SHP77 (cell line): Measurements from ENCODE around the gene CAMK4.
A peak's percentile ranks its signal among the peaks of the same experiment; 100 is the strongest.

ENCODE experiments used
- DNase-seq, 2 experiments: peaks; one replicate each; lab custom pipeline; 2025; lab: John Stamatoyannopoulos, UW

CAMK4 gene

GRCh38 chr5:111229221-111229835 is 5.1 kb downstream of the CAMK4 start:
- DNase-seq: no peak

GRCh38 chr5:111229871-111230810 is 6.0 kb downstream of the CAMK4 start:
- no peak for DNase-seq

GRCh38 chr5:111231119-111231518 is 6.9 kb downstream of the CAMK4 start:
- no peak for DNase-seq

GRCh38 chr5:111232311-111233051 is 8.3 kb downstream of the CAMK4 start:
- no peak for DNase-seq

GRCh38 chr5:111233052-111233374 is 8.8 kb downstream of the CAMK4 start:
- DNase-seq: no peak

GRCh38 chr5:111234125-111234524 is 9.9 kb downstream of the CAMK4 start:
- DNase-seq: no peak

GRCh38 chr5:111235635-111236034 is 11.5 kb downstream of the CAMK4 start:
- DNase-seq: no peak

GRCh38 chr5:111236348-111236747 is 12.2 kb downstream of the CAMK4 start:
- DNase-seq: no peak

GRCh38 chr5:111236995-111237394 is 12.8 kb downstream of the CAMK4 start:
- no peak for DNase-seq

GRCh38 chr5:111237470-111237869 is 13.3 kb downstream of the CAMK4 start:
- DNase-seq: no peak

GRCh38 chr5:111238431-111239225 is 14.4 kb downstream of the CAMK4 start:
- no peak for DNase-seq

- no peak for DNase-seq
Measured at GRCh38 chr5:111241696-111242095, 17.5 kb downstream of the CAMK4 start.

GRCh38 chr5:111242606-111243005 is 18.4 kb downstream of the CAMK4 start:
- no peak for DNase-seq

- no peak for DNase-seq
Measured at GRCh38 chr5:111243318-111243717, 19.1 kb downstream of the CAMK4 start.

- no peak for DNase-seq
Measured at GRCh38 chr5:111245654-111246053, 21.5 kb downstream of the CAMK4 start.

GRCh38 chr5:111246459-111246858 is 22.3 kb downstream of the CAMK4 start:
- no peak for DNase-seq

GRCh38 chr5:111248571-111248970 is 24.4 kb downstream of the CAMK4 start:
- DNase-seq: no peak

- no peak for DNase-seq
Measured at GRCh38 chr5:111251921-111252320, 27.7 kb downstream of the CAMK4 start.

GRCh38 chr5:111252799-111253545 is 28.8 kb downstream of the CAMK4 start:
- peak in 1 of 2 experiments; percentile 7 for DNase-seq

GRCh38 chr5:111254613-111255012 is 30.4 kb downstream of the CAMK4 start:
- no peak for DNase-seq

GRCh38 chr5:111255169-111255568 is 31.0 kb downstream of the CAMK4 start:
- DNase-seq: no peak
